Measurements from ENCODE around the gene THRAP3. TPM values are rescaled to one million over a fixed set of nuclear protein-coding genes. Genes with fewer than 3 reads are reported as not detected.
A peak's percentile ranks its signal among the peaks of the same experiment; 100 is the strongest.

Gene THRAP3
- total and polyA plus RNA-seq, 2 donors (not counting 3 experiments of a cell fraction or from before 2014, with no cell fraction given) = 38.0 to 144 TPM

- CTCF ChIA-PET = interaction anchor here (0.7 to 6.8 kb wide), 20 partner anchors 9 to 194 kb away, joined by 3 to 152 read pairs (median 10); partner anchors contain the start of genes EVA1B, LSM10 and TRAPPC3
- peak overlapping the region; percentile 19 for H3K9ac ChIP-seq (replicated peaks; ENCODE audit: extremely low read depth, insufficient read depth, low read length)
- POLR2A ChIA-PET = interaction anchor here (1.1 to 1.4 kb wide), 2 partner anchors 23 to 43 kb away, joined by 4 to 5 read pairs; no protein-coding TSS in a partner anchor
Measured at GRCh38 chr1:36343651-36344394, 119.6 kb downstream of the THRAP3 start.

More at GRCh38 chr1:36343651-36344394, 119.6 kb downstream of the THRAP3 start:
- Histone ChIP-seq H2AFZ (ENCODE audit: low read depth, low read length) (no peak overlapping the region), H3K36me3 (ENCODE audit: control insufficient read depth in 2 of 2, extremely low read depth in 1 of 2, insufficient read depth in 2 of 2, low read length in 2 of 2) (peaks cover 2 to 25% of the 10 kb centered on the region in 2 experiments), H3K9me3 (replicated peaks; ENCODE audit: control insufficient read depth, insufficient read depth, low read length) (no peaks in the 10 kb centered on the region), H3K27ac (ENCODE audit: insufficient read depth, low read depth, low read length) (peak overlapping the region; percentile 85), H3K27me3 (ENCODE audit: control insufficient read depth in 2 of 2, insufficient read depth in 2 of 2, low read length in 2 of 2) (no peaks in the 10 kb centered on the region), H4K20me1 (replicated peaks; ENCODE audit: control insufficient read depth, extremely low read depth, insufficient read depth, low read length) (no peaks in the 10 kb centered on the region), H3K79me2 (ENCODE audit: control insufficient read depth, insufficient read depth, low read length) (no peaks in the 10 kb centered on the region), H3K4me3 (replicated peaks in 1 of 3; ENCODE audit: insufficient read depth in 1 of 3, low read depth in 1 of 3, low read length in 3 of 3) (no peak overlapping the region), H3K4me1 (ENCODE audit: control insufficient read depth, extremely low read depth, insufficient read depth, low read length) (peaks cover 28% of the 10 kb centered on the region), H3K4me2 (ENCODE audit: insufficient read depth, low read length) (no peak overlapping the region), H3K9me1 (replicated peaks; ENCODE audit: control insufficient read depth, extremely low read depth, insufficient read depth, low read length) (no peaks in the 10 kb centered on the region)
- BruUV-seq (replicated peaks) = no TSS peak
- FAIRE-seq = no peak
- intact Hi-C loops (cut with micrococcal nuclease) (loop anchor here (1.0 kb wide), 1 partner anchor 7 kb away; no protein-coding TSS in a partner anchor), dilution Hi-C loops (cut with MboI; ENCODE audit: extremely low pct_ligation_motif_present, low sequenced_read_pairs) (no loop called here)
- no peak for TF ChIP-seq FOS (IDR thresholded peaks at IDR 0.05; ENCODE audit: borderline replicate concordance, insufficient read depth, low read length)
- no peak for TF ChIP-seq GATA2 (IDR thresholded peaks at IDR 0.05; ENCODE audit: insufficient read depth, insufficient read length, low read depth, low read length)
- no peak for TF ChIP-seq EZH2 (IDR thresholded peaks at IDR 0.05; ENCODE audit: borderline replicate concordance, low read depth, low read length, severe bottlenecking)
- no peak for TF ChIP-seq POLR2AphosphoS5 (IDR thresholded peaks at IDR 0.05; ENCODE audit: insufficient read depth, low read depth, low read length)
- no peak for TF ChIP-seq JUN (IDR thresholded peaks at IDR 0.05; ENCODE audit: borderline replicate concordance, insufficient read depth, insufficient read length, low read depth)
- no peak for TF ChIP-seq MYC (IDR thresholded peaks at IDR 0.05; ENCODE audit: low read depth, low read length)
- no peak for TF ChIP-seq CTCF (IDR thresholded peaks at IDR 0.05; ENCODE audit: extremely low read depth in 1 of 2, insufficient read depth in 1 of 2, low read depth in 1 of 2, low read length in 2 of 2)
- no peak for TF ChIP-seq POLR2A (IDR thresholded peaks at IDR 0.05; ENCODE audit: low read depth, low read length)
- no peak for TF ChIP-seq MAX (IDR thresholded peaks at IDR 0.05; ENCODE audit: insufficient read depth, insufficient read length)
- DNase-seq (ENCODE audit: low read depth, low spot score) = no peak
